Activated CD8-positive, alpha-beta memory T cell treated with anti-CD3 and anti-CD28 coated beads, Interleukin-2, amount 50 U/mL, for 24 hours (primary cell): ENCODE results near the gene HSPA9.

Experiments
- DNase-seq: peaks from one replicate; pipeline ENCODE4 v3.0.0-alpha.2; 2020; ENCODE audit errors: extremely low read depth

Gene HSPA9

DNA sequence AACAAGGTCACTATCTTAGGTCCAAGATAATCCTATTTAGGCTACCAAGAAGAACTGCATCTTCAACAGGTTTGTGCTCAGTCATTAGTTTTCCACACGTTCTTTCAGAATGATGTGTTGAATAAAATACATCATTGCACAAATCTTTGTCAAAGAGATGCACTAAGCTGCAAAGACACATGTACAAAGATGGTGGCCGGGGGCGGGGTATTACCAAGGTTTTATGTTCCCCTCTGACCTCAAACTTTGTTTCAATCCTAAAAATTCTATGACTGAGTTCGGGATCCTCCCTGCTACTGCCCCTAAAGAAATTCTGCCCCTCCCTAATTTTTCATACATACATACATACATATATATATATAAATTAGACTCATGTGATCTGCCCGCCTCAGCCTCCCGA lies 14.2 kb downstream of the HSPA9 start:
- DNase-seq = no peak

DNA sequence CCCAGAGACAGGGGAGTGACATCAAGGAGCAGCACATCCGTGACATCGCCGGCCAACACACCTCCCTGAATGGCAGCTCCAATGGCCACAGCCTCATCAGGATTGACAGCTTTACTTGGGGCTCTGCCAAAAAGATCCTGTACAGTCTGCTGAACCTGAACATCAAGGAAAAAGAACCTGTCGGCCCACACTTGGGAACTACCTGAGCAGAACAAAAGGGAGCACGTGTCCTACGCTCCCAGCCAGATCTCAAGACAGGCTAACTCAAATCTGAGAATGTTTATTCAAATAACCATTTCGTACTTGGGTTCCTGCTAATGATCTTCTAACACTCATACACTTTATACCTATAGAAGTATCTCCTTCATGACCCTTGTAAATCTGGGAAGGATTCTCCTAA lies 15.3 kb downstream of the HSPA9 start:
- DNase-seq = no peak

DNA sequence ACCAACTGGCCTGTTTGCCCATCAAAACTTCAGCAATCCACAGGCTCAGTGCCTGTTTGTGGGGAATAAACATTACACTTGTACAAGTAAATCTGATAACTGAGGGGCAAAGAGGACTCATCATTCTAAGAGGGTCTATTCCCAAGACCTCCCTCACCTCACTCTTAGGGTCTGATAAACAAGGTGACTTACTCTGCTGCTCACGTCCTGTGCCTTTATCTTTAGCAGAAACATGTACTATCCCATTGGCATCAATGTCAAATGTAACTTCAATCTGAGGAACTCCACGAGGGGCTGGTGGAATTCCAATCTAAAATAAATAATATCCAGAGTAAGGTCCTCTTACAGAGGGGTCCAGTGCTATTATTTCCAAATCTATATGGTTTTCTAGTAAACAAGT lies 17.5 kb downstream of the HSPA9 start:
- no peak for DNase-seq

DNA sequence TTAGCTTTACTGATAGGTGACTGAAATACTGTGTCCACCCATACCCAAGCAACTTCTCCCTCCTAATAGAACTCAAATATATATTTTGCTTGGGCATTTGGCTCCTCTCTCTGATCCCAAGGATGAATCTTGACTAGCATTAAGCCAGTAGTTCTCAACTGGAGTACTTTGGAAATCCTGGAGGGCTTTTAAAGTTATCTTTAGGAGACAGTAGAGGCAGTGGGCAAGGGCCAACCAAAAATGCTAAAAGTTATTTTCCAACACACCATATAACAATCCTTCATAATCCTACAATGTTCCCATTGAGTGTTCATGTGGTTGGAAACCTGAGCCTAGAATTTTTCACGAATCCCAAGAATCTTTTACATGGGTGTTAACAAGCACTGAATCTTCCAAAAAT lies 21.1 kb downstream of the HSPA9 start:
- no peak for DNase-seq

DNA sequence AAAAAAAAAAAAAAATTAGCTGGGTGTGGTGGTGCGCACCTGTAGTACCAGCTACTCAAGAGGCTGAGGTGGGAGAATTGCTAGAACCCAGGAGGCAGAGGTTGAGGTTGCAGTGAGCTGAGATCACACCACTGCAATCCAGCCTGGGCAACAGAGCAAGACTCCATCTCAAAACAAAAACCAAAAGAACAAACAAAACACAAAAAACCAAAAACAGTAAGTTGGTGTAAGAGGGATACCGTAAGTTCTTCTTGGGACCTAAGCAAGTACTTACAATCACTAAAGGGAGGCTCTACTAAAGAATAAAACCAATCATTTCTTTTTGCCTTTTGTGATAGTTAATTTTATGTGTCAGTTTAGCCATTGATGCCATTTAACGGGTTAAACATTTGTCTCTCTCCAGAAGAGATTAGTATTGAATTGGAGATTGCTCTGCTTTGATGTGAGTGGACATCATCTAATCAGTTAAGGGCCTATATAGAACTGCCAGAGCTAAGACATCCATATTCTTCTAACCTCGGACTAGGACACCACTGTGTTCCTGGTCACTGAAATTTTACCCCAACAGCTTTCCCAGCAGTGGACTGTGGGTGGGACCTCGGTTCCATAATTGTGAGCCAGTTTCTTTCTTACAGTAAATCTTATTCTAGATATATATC lies 21.6 kb downstream of the HSPA9 start:
- DNase-seq = no peak

DNA sequence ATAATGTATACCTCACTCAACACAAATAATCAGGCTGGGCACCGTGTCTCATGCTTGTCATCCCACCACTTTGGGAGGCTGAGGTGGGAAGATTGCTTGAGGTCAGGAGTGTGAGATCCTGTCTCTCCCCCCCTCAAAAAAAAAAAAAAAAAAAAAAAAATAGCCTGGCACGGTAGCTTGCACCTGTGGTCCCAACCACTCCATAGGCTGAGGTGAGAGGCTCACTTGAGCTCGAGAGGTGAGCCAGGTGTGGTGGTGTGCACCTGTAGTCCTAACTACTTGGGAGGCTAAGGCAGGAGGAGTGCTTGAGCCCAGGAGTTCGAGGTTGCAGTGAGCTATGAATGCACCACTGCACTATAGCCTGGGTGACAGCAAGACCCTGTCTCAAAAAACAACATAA lies 22.5 kb downstream of the HSPA9 start:
- no peak for DNase-seq

DNA sequence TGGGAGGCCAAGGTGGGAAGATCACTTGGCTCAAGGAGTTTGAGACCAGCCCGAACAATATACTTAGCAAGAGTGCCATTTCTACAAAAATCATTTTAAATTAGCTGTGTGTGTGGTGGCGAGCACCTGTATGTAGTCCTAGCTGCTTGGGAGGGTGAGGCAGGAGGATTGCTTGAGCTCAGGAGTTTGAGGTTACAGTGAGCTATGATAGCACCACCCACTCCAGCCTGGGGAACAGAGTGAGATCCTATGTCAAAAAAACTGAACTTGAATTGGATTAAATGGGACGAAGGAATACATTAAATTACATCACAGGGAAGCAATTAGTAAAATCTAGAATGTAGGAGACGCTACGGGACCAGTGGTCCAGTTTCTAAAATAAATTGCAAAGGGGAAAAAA lies 25.8 kb downstream of the HSPA9 start:
- DNase-seq = no peak

DNA sequence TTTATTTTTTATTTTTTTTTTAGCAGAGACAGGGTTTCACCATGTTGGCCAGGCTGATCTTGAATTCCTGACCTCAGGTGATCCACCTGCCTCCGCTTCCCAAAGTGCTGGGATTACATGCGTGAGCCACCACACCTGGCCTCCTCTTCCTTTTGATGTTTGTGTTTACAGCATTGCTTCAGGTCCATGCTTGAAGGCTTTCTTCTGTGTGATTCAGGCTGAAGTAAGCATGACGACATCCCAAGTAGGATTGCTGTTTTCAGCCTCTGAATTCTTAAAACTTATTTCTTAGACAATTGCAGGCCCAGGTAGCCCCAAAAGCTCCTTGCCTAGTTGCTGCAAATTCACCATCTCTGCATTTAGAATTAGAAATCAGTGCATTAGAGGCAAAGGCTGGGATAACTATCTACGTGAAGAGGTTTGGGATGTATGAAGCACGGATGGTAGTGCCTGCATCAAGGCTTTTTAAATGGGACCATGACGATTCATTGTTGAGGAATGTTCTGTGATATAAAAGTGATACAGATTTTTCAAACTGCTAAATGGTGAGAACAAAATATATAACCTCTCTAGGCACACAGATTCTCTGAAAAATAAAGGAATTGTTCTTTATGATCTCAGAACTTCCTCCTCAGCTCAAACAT lies 29.2 kb downstream of the HSPA9 start:
- DNase-seq = no peak

DNA sequence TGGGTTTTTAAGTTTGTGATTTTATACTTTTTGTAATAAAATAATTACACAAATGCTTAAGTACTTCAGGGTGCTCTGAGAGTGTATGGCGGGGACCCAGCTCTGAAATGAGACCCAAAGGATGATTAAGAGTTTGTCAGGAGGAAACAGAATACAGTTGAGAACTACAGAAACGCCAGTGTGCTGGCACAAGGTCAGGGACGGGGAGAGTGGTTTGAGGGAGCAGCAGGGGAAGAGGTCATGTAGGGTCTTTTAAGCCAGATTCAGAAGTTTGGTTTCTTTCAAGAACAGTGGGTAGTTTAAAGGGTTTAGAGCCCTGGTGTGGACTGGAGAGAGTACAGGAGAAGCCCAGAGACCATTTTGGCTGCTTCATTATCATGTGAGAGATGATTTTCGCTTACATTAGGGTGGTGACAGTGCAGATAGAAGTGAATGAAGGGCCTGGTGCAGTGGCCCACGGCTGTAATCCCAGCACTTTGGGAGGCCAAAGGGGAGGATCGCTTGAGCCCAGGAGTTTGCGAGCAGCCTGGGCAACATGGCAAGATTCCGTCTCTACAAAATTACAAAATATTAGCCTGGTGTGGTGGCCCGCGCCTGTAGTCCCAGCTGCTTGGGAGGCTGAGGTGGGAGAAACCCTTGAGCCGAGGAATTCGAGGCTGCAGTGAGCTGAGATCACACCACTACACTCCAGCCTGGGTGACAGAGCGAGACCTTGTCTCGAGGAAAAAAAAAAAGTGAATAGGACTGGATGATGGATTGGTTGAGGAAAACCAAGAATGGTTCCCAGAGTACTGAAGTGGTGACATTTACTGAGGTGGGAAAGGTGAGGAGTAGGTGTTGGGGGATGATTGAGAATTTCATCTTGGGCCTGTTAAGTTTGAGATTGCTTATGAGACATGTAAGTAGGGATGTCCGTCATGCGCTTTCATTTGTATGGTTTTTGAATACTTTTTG lies 30.7 kb downstream of the HSPA9 start:
- no peak for DNase-seq

DNA sequence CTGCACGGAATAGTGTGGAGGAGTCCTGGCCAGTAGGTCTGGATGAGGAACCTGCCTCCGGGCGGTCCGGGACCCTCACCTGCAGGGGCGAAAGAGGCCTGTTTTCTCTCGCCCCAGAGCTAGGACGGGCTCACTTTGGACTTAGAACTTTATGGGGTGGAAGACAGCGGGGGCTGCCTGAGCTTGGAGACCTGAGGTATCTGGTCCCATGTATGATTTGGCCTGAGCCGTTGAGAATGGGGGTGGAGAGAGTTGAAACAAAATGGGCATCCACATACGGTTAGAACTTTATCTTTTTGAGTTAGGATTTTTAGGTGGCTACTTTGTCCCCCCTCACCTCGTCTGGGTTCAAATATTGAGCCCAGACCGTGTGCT lies 31.5 kb downstream of the HSPA9 start:
- DNase-seq = no peak

DNA sequence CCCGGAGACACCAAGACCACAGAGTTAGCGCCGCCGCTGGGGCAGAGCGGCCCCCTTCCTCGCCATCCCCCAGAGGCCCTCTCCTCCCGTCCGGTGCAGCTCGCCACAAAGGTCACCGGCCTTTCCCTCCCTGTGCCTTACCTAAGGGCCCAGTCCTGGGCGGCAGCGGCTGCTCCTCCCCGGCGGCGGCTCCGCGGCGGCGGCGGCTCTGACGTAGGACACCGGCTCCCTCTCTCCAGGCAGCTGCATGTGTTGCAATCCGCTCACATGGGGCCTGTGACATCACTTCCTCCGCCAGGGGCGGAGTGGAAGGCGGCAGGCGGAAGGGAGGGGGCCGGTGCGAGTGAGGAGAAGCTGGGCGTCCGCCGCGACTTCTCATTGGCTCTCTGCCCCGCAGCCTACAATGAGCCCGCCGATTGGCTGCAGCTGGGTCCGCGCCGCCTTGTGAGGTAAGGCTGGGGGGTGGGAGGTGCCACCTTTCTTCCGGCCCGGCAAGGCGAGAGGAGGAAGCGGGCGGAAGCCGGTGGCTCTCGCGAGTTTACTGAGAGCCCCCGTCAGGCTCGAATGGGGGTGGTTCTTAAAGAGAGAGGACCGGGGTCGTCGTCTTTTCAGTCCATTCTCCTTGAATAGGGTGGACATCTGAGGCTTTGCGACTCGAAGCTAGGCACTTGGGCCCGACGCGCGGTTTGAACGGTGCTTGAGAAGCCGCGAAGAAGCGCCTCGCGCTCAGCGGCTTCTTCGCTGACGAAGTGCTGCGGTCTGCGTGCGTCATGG lies 32.1 kb downstream of the HSPA9 start, which contains the start of gene ETF1:
Gene ETF1, minus strand, starts transcription at position 281 of the 774 bp plus-strand sequence. CDS start 318 bp downstream, outside the sequence.
- peak; percentile 99 for DNase-seq

DNA sequence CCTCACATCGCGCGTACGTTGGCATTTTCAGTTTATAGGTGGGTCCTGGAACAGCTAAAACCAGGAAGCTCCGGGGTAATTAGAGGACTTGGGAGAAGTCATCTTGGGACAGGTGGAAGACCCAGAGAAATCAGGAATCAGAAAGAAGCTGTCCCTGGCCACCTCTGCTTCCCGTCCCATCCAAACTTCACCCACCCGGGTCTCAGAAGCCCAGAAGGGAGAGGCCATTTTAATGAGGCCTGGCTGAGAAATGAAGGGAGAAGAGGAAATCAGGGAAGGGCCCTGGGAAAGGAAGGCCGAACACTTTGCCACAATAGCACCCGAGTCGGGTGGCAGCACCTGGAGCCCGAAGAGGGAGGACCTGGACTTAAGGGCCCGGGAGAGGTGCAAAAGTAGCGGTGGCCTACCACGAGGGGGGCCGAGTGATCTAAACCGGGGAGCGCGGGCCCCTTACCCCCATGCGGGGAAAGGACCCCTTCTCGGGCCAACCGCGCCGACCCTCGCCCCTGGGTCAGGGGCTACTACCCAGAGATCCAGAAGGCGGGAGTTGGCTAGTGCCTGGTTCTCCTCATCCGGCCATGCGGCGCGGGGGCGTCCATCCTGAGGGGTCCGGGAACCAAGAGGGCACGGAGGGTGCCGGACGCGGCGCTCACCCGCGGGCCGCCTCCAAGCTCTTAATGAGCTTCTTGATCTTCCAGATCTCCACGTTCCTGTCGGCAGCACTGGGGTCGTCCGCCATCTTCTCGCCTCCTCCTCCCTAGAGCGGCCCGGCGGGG lies 32.8 kb downstream of the HSPA9 start:
- no peak for DNase-seq

DNA sequence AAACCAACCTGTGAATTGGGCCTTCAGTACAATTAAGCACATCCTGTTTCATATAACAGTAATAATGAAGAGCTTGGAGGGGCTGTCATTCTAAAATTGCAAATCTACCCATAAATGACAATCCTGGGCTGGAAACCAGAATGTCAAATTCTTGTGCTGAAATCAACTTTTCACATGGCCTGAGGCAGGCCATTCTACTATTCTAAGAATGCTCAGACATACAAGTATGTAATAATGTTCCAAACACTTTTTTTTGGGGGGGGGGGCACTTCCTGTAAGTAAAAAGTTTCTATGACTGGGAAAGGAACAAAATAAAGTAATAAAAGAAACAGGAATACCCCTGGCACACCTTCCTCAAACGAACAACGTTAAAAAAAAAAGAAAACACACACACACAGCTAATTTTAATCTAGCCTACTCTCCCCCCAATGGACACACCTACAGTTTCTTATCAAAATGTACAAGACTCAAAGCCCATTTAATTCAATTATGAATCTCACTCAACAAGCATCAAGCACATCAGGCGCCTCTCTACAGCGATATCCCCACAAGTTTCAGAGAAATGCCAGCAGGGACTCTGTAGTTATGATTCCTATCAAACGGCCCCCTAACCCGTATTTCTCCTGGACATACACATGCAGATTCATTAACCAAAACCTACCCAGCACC lies 33.6 kb downstream of the HSPA9 start:
- no peak for DNase-seq

DNA sequence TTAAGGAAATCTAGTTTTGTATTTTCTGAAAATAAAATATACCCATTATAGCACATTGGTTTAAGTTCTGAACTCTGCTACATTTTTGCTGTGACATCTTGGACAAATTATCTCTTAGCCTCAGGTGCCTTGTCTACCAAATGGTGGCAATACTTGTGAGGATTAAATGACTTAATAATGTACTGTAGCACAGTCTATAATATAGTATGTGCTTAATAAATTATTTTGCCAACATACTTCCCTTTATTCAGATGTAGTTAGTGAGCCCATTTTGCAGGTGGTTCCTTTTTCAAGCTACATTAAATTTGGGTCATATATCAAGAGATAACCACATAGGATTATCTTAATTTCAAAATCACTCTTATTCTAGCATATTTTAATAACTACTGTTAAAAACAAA lies 35.4 kb downstream of the HSPA9 start:
- no peak for DNase-seq

DNA sequence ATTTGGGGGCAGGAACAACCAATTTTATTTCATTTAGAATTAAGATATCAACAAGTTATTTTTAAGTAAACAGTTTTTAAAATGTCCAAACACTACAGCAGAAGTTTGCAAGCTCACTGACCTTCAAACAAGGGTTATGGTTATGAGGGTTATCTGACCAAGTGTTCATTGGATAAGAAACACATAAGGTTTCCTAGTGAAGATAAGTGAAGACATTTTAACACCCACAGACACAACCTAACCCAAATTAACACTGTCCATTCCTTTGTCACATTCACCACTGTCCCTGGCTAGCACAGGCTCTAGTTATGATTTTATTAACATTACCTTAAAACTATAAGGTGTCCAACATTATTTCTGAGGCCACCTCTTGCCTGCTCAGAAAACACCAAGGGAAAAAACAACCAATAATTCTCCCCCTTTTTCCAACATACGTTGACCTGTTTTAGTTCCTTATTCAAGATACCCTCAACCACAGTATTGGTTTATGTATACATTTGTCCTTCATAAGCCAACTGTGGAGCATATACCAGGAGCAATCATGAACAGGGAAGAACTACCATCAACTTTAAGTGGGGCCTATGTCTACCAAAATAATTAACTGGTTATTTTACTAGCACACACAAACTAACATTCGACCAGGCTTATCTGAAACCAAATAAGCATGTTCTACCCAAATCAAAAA lies 36.1 kb downstream of the HSPA9 start:
- DNase-seq = no peak

DNA sequence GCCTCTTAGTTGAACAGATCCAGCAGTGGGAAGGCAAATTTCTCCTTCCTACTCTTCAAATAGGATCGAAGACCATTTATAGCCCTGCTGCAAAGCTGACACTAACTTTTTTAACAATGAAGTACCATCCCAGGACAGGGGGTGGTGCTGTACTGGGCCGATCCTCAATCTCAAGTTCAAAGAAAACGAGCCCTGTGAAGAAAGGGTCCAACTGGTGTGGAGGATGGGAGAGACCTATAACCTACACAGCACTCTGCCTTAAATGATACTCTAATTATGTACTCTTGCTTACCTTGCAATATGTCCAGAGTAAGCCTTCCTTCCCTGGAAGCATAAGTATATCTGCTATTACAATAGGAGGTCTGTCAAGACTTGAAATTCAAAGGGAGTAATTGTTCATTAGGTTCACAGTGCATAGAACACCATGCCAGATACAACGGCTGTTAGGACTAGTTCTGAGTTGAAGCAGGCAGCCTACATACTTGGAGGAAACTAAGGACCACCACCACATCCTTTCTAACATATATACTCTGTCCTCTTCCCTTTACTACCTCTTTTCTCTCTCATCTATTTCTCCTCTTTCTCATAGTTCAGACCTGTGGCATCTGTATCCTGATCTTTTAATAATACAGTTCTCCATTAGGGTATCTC lies 38.4 kb downstream of the HSPA9 start:
- DNase-seq = no peak

DNA sequence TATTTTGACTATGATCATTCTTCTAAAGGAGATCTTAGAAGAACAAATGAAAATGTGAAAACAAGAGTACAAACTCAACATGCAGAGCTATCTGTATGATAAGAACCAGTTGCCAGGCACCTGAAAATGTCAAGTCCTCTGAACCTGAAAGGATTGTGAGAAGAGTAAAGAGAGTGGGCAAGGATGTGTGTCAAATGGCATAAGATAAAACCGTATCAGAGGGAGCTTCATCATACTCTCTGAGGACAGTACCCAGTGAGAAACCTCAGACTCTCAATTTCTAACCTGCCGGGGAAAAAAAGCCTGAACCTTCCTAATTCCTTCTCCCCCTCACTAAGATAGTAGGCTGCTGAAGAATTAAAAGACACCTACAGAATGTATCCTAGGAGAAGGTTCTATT lies 39.0 kb downstream of the HSPA9 start:
- no peak for DNase-seq

DNA sequence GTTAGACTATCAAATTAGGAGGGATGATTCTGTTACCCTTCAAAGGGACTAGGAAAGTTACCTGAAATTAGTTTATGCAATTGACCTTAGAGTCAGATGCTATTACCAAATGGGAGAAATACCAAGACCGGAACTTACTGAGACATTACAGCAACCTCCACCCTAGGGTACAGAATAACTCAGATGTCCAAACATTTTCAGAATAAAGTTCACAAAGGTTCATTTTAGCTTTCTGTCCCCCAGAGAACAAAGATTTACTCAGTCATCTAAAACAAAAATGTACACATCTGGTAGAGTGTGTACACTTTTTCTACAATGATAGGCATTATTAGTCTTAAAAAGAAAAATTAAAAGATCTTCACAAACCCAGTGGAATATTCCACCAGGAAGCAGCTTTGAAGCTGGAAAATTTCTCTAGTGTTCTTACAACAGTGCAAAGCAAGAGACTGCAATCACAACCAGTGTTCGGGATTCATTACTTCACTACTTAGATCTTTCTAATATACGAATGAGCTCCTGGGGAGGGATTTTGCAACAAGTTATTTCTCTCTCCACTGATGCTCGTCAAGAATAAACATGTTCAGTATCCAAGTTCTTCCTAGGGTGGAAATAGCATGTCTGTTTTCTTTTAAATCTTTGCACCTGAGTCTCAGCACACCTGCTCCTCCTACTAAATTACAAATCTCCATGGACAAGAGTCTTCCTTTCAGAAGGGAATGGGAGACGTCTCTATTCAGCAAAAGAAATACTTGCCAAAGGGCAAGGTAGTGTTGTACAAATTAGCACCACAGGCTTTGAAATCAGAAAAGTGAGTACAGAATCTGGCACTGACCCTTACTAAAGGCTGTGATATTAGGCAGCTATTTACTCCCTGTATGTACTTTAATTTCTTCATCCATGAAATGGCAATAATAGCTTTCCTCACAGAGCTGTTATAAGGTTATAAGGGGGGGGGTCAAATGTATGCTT lies 40.9 kb downstream of the HSPA9 start:
- no peak for DNase-seq
